Measurements from ENCODE around the gene PLA2G15. TPM values are rescaled to one million over a fixed set of nuclear protein-coding genes. Genes with fewer than 3 reads are reported as not detected.

PLA2G15 gene, protein sequence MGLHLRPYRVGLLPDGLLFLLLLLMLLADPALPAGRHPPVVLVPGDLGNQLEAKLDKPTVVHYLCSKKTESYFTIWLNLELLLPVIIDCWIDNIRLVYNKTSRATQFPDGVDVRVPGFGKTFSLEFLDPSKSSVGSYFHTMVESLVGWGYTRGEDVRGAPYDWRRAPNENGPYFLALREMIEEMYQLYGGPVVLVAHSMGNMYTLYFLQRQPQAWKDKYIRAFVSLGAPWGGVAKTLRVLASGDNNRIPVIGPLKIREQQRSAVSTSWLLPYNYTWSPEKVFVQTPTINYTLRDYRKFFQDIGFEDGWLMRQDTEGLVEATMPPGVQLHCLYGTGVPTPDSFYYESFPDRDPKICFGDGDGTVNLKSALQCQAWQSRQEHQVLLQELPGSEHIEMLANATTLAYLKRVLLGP
- 10 to 100 TPM; 40.1 to 47.4 (median 44.4) TPM for total RNA-seq (2021; fragmentation: NEBNext Ultra II Directional; extraction: Animal tissue kit (Norgen Biotek cat#: 25700))
- long read RNA-seq, transcript PLA2G15-201 (6 exons, 2,727 nt), result major isoform, 60 of 73 reads
- long read RNA-seq, partial matches to known transcripts, result 1 of 73 reads
- long read RNA-seq, other reads (novel, unspliced or antisense), result 6 of 73 reads

DNA sequence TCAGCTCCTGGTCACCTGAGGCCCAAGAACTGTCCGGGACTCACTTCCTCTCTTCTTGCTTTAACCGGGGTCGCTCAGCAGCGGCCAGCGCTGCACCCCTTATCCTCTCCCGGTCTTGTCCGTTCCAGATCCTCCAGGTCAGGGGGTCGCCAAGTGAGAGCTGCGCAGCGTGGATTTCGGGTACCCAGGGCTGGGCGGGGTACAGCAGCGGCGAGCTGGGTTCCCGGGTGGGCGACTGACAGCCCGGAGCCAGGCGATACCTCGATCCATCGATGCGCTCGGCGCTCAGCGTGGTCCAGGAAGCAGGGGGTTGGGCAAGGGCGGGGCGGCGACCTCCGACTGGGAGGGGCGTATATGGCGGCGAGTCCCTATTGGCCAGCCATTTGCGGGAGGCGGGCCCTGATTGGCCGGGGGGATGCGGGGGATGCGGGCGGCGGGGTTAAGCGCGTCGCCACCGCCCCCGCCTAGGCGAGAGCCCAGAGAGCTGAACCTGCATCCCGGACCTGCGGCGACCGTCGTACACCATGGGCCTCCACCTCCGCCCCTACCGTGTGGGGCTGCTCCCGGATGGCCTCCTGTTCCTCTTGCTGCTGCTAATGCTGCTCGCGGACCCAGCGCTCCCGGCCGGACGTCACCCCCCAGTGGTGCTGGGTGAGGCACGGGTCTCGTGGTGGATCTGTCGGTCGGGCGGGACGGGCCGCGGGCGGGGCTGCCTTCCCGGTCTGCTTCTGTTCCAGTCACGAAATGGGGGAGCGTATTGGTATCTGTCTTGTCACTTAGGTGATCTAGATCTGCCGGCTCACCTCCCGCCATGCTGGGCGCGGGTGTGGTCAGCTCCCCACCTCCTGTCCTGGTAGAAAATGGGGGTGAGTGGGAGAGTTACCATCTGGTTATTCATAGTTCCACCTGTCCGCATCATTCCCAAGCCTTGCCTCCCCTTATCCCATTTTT lies at the start of gene PLA2G15:
PLA2G15 (plus strand) TSS at position 471 of the 951 bp plus-strand sequence; CDS start at position 525, 54 bp downstream.
- Mint-ChIP-seq H3K36me3 (ENCODE audit: low read depth) (peaks cover 8% of the 10 kb centered on the region; the same call in 1 of the 2 replicates), H3K27me3 (ENCODE audit: insufficient read depth) (no peaks in the 10 kb centered on the region; the same call in 1 of the 2 replicates), H3K27ac (peak within 1 kb of the TSS; percentile 85), H3K9me3 (no peaks in the 10 kb centered on the region), H3K4me3 (peak within 1 kb of the TSS; percentile 95), H3K4me1 (ENCODE audit: low read depth) (peaks cover 34% of the 10 kb centered on the region)
- TF ChIP-seq, protein P1, sequence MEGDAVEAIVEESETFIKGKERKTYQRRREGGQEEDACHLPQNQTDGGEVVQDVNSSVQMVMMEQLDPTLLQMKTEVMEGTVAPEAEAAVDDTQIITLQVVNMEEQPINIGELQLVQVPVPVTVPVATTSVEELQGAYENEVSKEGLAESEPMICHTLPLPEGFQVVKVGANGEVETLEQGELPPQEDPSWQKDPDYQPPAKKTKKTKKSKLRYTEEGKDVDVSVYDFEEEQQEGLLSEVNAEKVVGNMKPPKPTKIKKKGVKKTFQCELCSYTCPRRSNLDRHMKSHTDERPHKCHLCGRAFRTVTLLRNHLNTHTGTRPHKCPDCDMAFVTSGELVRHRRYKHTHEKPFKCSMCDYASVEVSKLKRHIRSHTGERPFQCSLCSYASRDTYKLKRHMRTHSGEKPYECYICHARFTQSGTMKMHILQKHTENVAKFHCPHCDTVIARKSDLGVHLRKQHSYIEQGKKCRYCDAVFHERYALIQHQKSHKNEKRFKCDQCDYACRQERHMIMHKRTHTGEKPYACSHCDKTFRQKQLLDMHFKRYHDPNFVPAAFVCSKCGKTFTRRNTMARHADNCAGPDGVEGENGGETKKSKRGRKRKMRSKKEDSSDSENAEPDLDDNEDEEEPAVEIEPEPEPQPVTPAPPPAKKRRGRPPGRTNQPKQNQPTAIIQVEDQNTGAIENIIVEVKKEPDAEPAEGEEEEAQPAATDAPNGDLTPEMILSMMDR (IDR thresholded peaks at IDR 0.05), result no peak
- peak; percentile 93 for DNase-seq

DNA sequence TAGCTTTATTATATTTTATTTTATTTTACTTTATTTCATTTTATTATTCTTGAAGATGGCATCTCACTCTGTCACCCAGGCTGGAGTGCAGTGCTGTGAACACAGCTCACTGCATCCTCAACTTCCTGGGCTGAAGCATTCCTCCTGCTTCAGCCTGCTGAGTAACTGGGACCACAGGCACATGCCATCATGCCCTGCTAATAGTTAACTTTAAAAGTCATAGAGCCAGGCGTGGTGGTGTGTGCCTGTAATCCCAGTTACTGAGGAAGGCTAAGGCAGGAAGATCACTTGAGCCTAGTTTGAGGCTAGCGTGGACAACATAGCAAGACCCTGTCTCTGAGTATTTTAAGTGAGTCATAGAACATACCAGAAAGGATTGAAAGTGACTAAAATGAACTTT lies 47.9 kb upstream of the PLA2G15 start:
- Mint-ChIP-seq H3K36me3 (ENCODE audit: low read depth) (0 out of 2 replicates have a peak, but pooled peaks cover 5% of the 10 kb centered on the region), H3K4me1 (ENCODE audit: low read depth) (peaks cover 17% of the 10 kb centered on the region), H3K27ac (peak overlapping the region; percentile 79), H3K27me3 (ENCODE audit: insufficient read depth) (no peaks in the 10 kb centered on the region), H3K9me3 (no peaks in the 10 kb centered on the region), H3K4me3 (no peak overlapping the region)
- TF ChIP-seq, protein P1 (IDR thresholded peaks at IDR 0.05), result no peak
- DNase-seq, result peak; percentile 73

DNA sequence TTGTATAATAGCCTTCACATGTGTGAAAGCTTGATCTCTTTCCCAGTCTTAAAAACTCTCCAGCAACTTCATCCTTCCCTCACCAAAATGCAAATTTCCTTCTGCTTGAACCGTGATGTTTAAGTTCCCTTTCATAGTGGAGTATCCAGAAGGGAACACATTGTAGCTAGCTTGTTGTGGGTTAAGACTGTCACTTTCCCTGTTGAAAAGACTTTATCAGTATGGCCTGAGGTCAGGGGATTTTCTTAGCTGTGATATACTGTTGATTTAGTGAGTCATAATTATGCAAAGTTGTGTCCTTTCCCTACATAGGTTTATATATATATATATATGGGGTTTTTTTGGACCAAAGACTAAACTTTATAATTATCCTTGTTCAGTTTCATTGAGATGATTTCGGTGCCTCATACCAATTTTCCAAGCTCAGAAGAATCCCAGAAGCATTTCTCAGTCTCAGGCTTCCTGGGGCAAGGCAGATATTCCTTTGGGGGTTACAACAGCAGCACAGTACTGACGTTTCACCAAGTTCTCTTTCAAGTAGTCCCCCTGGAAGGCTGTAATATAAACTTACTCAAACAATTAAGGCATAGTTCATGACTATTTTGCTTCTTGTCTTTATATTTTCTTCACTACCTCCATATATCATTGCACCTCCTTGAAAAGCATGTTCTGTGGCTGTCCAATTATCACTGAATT lies 44.9 kb upstream of the PLA2G15 start:
- peaks cover 17% of the 10 kb centered on the region for H3K4me1 Mint-ChIP-seq (ENCODE audit: low read depth)
- H3K27ac Mint-ChIP-seq, result peak overlapping the region; percentile 1; the same call in 1 of the 2 replicates
- DNase-seq, result peak; percentile 28
- H3K36me3 Mint-ChIP-seq (ENCODE audit: low read depth), result 0 out of 2 replicates have a peak, but pooled peaks cover 5% of the 10 kb centered on the region
- no peaks in the 10 kb centered on the region for H3K27me3 Mint-ChIP-seq (ENCODE audit: insufficient read depth)
- no peaks in the 10 kb centered on the region for H3K9me3 Mint-ChIP-seq
- no peak overlapping the region for H3K4me3 Mint-ChIP-seq
- TF ChIP-seq, protein P1 (IDR thresholded peaks at IDR 0.05), result no peak

DNA sequence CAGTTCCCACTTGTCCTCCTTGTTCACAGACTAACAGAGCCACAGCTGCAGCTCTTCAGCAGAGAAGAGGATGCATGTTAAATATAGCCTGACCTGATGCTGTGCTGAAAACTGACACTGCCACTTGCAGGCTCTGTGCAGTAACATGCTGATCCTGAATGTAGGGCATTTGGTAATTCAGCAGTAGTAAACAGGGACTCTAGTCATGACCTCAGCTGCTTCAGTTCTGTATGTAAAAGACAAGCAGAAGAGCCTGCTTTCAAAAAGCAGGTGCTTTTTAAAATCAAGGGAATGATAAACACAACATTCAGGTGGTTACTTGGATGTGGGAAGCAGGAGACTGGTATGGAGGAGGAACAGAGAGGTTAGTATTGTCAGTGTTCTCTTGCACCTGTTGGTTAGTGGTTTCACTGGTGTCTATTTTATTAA lies 43.1 kb upstream of the PLA2G15 start:
- Mint-ChIP-seq H3K4me3 (no peak overlapping the region), H3K27me3 (ENCODE audit: insufficient read depth) (no peaks in the 10 kb centered on the region; the same call in 1 of the 2 replicates), H3K27ac (no peak overlapping the region), H3K4me1 (ENCODE audit: low read depth) (peaks cover 17% of the 10 kb centered on the region), H3K9me3 (no peaks in the 10 kb centered on the region), H3K36me3 (ENCODE audit: low read depth) (0 out of 2 replicates have a peak, but pooled peaks cover 5% of the 10 kb centered on the region)
- TF ChIP-seq, protein P1 (IDR thresholded peaks at IDR 0.05), result no peak
- DNase-seq, result no peak

All from HFFc6 (cell line).